MM.1S (cell line): ENCODE data around the gene MSMO1.

Experiments used
- CTCF ChIP-seq: fragments of 300-600 bp; sonication (generic); IDR thresholded peaks from 2 replicates; pipeline ENCODE4 v1.5.1; 2016; ENCODE audit warnings: antibody characterized with exemption, low read length, mixed read lengths
- EZH2 ChIP-seq: fragments of 300-600 bp; sonication (generic); optimal IDR thresholded peaks from 2 replicates; pipeline ENCODE3; 2017; ENCODE audit warnings: low read depth, mild to moderate bottlenecking, antibody characterized with exemption, low read length, mixed read lengths
- EZH2phosphoT487 ChIP-seq: fragments of 300-600 bp; sonication (generic); IDR thresholded peaks from 2 replicates; pipeline ENCODE4 v1.6.1; 2018; ENCODE audit warnings: antibody characterized with exemption, low read length

- no peak for TF ChIP-seq CTCF
- no peak for TF ChIP-seq EZH2phosphoT487
- TF ChIP-seq EZH2 = no peak
Observed at GRCh38 chr4:165332502-165332901, 5.0 kb downstream of the MSMO1 start.
